Activated T-cell treated with anti-CD3 and anti-CD28 coated beads, Interleukin-2, amount 50 U/mL, for 72 hours (primary cell): Measurements from ENCODE around the gene IL16. TPM values are rescaled to one million over a fixed set of nuclear protein-coding genes. Genes with fewer than 3 reads are reported as not detected.

Experiments
- ATAC-seq, 2 donors: fragments of 150-1000 bp; cut with Tn5 transposase; replicated peaks in 1 of 2; 2 replicates each; pipeline ENCODE4 v1.10.0; 2021; ENCODE audit warnings: moderate library complexity in 2 of 2, mild to moderate bottlenecking in 1 of 2
- DNase-seq, 2 donors: peaks; one replicate each; pipeline ENCODE4 v3.0.0; 2021 to 2022; ENCODE audit warnings: mixed read lengths in 1 of 2
- H3K27ac Mint-ChIP-seq: one replicate; pipeline ENCODE4 v1.8.0; 2022; ENCODE audit warnings: mild to moderate bottlenecking, moderate library complexity, mixed read lengths
- H3K27me3 Mint-ChIP-seq: one replicate; pipeline ENCODE4 v1.8.0; 2022; ENCODE audit warnings: low read depth, mixed read lengths
- H3K36me3 Mint-ChIP-seq, 2 donors: one replicate each; pipeline ENCODE4 v1.8.0; 2022; ENCODE audit warnings: mixed read lengths in 2 of 2, mild to moderate bottlenecking in 1 of 2; ENCODE audit not compliant: insufficient read depth in 2 of 2
- H3K4me1 Mint-ChIP-seq: one replicate; pipeline ENCODE4 v1.8.0; 2022; ENCODE audit warnings: low read depth, mixed read lengths
- H3K4me3 Mint-ChIP-seq, 2 donors: one replicate each; pipeline ENCODE4 v1.8.0; 2022; ENCODE audit warnings: mild to moderate bottlenecking in 2 of 2, mixed read lengths in 2 of 2, moderate library complexity in 2 of 2
- H3K9me3 Mint-ChIP-seq, 2 donors: one replicate each; pipeline ENCODE4 v1.8.0; 2022; ENCODE audit warnings: mixed read lengths in 2 of 2
- total RNA-seq, 2 donors: library from RNA; stranded (reverse); gene quantifications; one replicate each; pipeline ENCODE4 v1.2.3, GENCODE V29; 2022

The IL16 gene
- total RNA-seq, 2 donors from 2014 or later, result 50.9 to 63.2 TPM

- H3K36me3 Mint-ChIP-seq, result no peaks in the 10 kb centered on the region
- no peaks in the 10 kb centered on the region for H3K9me3 Mint-ChIP-seq
- no peaks in the 10 kb centered on the region for H3K27me3 Mint-ChIP-seq
- H3K27ac Mint-ChIP-seq, result no peak overlapping the region
- H3K4me1 Mint-ChIP-seq, result peaks cover 26% of the 10 kb centered on the region
- ATAC-seq (no peak), DNase-seq (no peak)
- no peak overlapping the region for H3K4me3 Mint-ChIP-seq
These were observed 32.5 kb upstream of the IL16 start for GRCh38 chr15:81163961-81164800.

- Mint-ChIP-seq H3K27me3 (no peaks in the 10 kb centered on the region), H3K9me3 (no peaks in the 10 kb centered on the region), H3K27ac (no peak overlapping the region), H3K4me3 (no peak overlapping the region), H3K4me1 (peaks cover 26% of the 10 kb centered on the region), H3K36me3 (no peaks in the 10 kb centered on the region)
- ATAC-seq (no peak), DNase-seq (no peak)
These were observed 31.1 kb upstream of the IL16 start for GRCh38 chr15:81165535-81165934.

- no peak overlapping the region for H3K27ac Mint-ChIP-seq
- ATAC-seq (no peak), DNase-seq (no peak)
- H3K4me3 Mint-ChIP-seq, result no peak overlapping the region
- H3K36me3 Mint-ChIP-seq, result no peaks in the 10 kb centered on the region
- H3K9me3 Mint-ChIP-seq, result no peaks in the 10 kb centered on the region
- H3K4me1 Mint-ChIP-seq, result peaks cover 14% of the 10 kb centered on the region
- peaks cover 8% of the 10 kb centered on the region for H3K27me3 Mint-ChIP-seq
These were observed 29.9 kb upstream of the IL16 start for GRCh38 chr15:81166636-81167305.

DNA sequence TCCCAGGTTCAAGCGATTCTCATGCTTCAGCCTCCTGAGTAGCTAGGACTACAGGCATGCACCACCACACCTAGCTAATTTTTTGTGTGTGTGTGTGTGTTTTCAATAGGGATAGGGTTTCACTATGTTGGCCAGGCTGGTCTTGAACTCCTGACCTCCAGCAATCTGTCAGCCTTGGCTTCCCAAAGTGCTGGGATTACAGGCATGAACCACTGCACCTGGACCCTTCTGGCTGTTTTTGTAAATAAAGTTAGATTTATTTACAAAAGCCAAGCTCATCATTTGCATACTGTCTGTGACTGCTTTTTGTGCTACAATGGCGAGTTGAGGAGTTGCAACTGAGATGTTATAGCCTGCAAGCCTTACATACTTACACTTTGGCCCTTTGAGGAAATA, 28.6 kb upstream of the IL16 start:
- Mint-ChIP-seq H3K36me3 (no peaks in the 10 kb centered on the region), H3K27ac (no peak overlapping the region), H3K4me3 (no peak overlapping the region), H3K27me3 (peaks cover 8% of the 10 kb centered on the region), H3K9me3 (no peaks in the 10 kb centered on the region), H3K4me1 (peaks cover 5% of the 10 kb centered on the region)
- no peak for ATAC-seq
- no peak for DNase-seq

DNA sequence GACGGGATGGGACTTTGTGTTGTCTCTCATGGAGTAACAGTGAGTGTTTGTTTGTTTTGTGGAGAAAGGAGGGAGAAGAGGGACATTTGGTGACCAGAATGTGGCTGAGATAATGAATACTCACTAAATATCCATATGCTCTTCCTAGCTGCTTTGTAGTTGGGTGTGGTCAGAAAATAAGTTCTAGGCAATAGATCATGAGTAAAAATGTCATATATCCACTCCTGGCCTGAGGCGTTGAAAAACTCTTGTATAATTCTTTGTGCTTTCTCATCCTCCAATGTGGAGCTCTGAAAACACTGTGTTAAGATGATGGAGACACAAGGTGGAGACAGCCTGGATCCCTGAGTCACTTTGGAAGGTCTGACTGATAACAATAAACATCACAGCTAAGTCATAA, 28.0 kb upstream of the IL16 start:
- Mint-ChIP-seq H3K4me3 (no peak overlapping the region), H3K27me3 (peaks cover 8% of the 10 kb centered on the region), H3K27ac (no peak overlapping the region), H3K4me1 (peaks cover 5% of the 10 kb centered on the region), H3K9me3 (no peaks in the 10 kb centered on the region), H3K36me3 (no peaks in the 10 kb centered on the region)
- ATAC-seq (no peak), DNase-seq (no peak)

- ATAC-seq, result no peak
- peaks cover 8% of the 10 kb centered on the region for H3K27me3 Mint-ChIP-seq
- no peak for DNase-seq
- H3K9me3 Mint-ChIP-seq, result no peaks in the 10 kb centered on the region
- H3K36me3 Mint-ChIP-seq, result no peaks in the 10 kb centered on the region
- H3K4me1 Mint-ChIP-seq, result peaks cover 5% of the 10 kb centered on the region
- no peak overlapping the region for H3K4me3 Mint-ChIP-seq
- no peak overlapping the region for H3K27ac Mint-ChIP-seq
These were observed 26.2 kb upstream of the IL16 start for GRCh38 chr15:81170511-81170910.

GRCh38 chr15:81171286-81171685, 25.4 kb upstream of the IL16 start:
- Mint-ChIP-seq H3K4me1 (peaks cover 5% of the 10 kb centered on the region), H3K36me3 (no peaks in the 10 kb centered on the region), H3K4me3 (no peak overlapping the region), H3K9me3 (no peaks in the 10 kb centered on the region), H3K27ac (no peak overlapping the region), H3K27me3 (peaks cover 8% of the 10 kb centered on the region)
- ATAC-seq, result no peak
- no peak for DNase-seq

DNA sequence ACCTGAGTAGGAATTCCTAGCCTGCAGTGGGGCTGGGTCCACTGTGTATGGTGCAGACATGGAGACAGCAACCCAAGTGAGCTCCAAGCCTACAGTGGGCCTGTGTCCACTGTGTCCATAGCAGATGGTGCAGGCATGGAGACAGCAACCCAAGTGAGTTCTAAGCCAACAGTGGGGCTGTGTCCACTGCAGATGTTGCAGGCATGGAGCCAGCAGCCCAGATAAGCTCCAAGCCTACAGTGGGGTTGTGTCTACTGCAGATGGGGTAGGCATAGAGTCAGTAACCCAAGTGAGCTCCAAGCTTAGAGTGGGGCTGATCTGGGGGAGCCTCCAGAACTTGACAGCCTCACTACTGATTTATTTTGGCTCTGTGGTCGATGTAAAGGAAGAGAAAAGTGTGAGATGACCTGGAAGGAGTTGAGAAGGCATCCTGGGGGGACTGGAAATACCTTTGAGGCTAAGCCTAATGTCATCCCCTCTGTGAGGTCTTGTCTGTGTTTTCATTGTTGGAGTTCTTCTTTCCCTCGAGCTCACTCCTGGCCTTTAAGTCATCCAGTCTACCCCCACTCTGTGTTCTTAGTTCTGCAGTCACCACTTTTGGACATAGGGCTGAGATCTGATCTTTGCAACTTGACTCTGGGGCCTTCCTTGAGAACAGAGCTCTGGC, 22.4 kb upstream of the IL16 start:
- Mint-ChIP-seq H3K27ac (no peak overlapping the region), H3K27me3 (peaks cover 8% of the 10 kb centered on the region), H3K4me1 (no peaks in the 10 kb centered on the region), H3K36me3 (no peaks in the 10 kb centered on the region), H3K9me3 (no peaks in the 10 kb centered on the region), H3K4me3 (no peak overlapping the region)
- no peak for DNase-seq
- ATAC-seq, result no peak

DNA sequence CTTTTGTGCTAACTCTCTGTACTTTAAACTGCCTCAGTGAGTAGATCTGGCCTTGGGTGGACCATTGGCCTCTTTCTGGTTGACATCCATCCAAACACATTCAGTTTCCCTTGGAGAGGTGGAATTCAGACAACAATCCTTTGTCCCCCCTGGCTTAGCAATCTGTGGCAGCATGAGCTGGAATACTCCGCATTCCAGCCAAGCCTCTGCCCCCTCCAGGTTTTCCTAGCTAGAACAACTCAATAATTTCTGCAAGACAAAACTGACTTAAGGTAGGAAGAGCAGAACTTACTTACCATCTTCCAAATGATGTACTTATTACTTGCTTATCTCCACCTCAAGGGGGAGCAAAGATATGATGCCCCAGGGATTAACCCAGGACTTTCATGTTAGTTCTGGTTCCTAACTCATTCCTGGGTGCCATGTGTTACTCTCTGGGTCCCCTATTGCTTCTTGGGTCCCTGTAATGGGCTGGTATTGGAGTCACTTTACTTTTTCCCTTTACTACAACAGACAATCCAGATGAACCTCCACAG, 21.8 kb upstream of the IL16 start:
- Mint-ChIP-seq H3K4me3 (no peak overlapping the region), H3K9me3 (no peaks in the 10 kb centered on the region), H3K36me3 (no peaks in the 10 kb centered on the region), H3K27ac (no peak overlapping the region), H3K4me1 (no peaks in the 10 kb centered on the region), H3K27me3 (peaks cover 8% of the 10 kb centered on the region)
- ATAC-seq (no peak), DNase-seq (no peak)

- Mint-ChIP-seq H3K27ac (no peak overlapping the region), H3K9me3 (no peaks in the 10 kb centered on the region), H3K4me3 (no peak overlapping the region), H3K27me3 (peaks cover 8% of the 10 kb centered on the region), H3K36me3 (no peaks in the 10 kb centered on the region), H3K4me1 (no peaks in the 10 kb centered on the region)
- ATAC-seq (no peak), DNase-seq (no peak)
These were observed 21.2 kb upstream of the IL16 start for GRCh38 chr15:81175496-81175895.

GRCh38 chr15:81176291-81176893, 20.3 kb upstream of the IL16 start:
- H3K36me3 Mint-ChIP-seq, result no peaks in the 10 kb centered on the region
- H3K4me1 Mint-ChIP-seq, result no peaks in the 10 kb centered on the region
- peaks cover 6% of the 10 kb centered on the region for H3K27me3 Mint-ChIP-seq
- no peak overlapping the region for H3K27ac Mint-ChIP-seq
- H3K9me3 Mint-ChIP-seq, result no peaks in the 10 kb centered on the region
- H3K4me3 Mint-ChIP-seq, result no peak overlapping the region
- no peak for ATAC-seq
- DNase-seq, result no peak

- Mint-ChIP-seq H3K36me3 (no peaks in the 10 kb centered on the region), H3K4me3 (no peak overlapping the region), H3K9me3 (no peaks in the 10 kb centered on the region), H3K27ac (no peak overlapping the region), H3K4me1 (peaks cover 12% of the 10 kb centered on the region), H3K27me3 (peaks cover 23% of the 10 kb centered on the region)
- ATAC-seq, result no peak
- no peak for DNase-seq
These were observed 18.3 kb upstream of the IL16 start for GRCh38 chr15:81178365-81178764.

GRCh38 chr15:81181220-81181619, 15.5 kb upstream of the IL16 start:
- H3K27me3 Mint-ChIP-seq, result peaks cover 33% of the 10 kb centered on the region
- ATAC-seq, result no peak
- peaks cover 22% of the 10 kb centered on the region for H3K4me1 Mint-ChIP-seq
- DNase-seq, result no peak
- H3K9me3 Mint-ChIP-seq, result no peaks in the 10 kb centered on the region
- H3K36me3 Mint-ChIP-seq, result no peaks in the 10 kb centered on the region
- no peak overlapping the region for H3K27ac Mint-ChIP-seq
- no peak overlapping the region for H3K4me3 Mint-ChIP-seq
